ENCODE measurements around the gene FLNA.
A peak's percentile ranks its signal among the peaks of the same experiment; 100 is the strongest.

FLNA gene

GRCh38 chrX:154348646-154349358 is 25.6 kb downstream of the FLNA start:
- TF ChIP-seq ESRRG (CRISPR knock-in tag; IDR thresholded peaks at IDR 0.05) = no peak
- TF ChIP-seq ISL1 (CRISPR knock-in tag; IDR thresholded peaks at IDR 0.05) = no peak
- no peak for TF ChIP-seq PPARA (CRISPR knock-in tag; IDR thresholded peaks at IDR 0.05; ENCODE audit: borderline replicate concordance)
- ATAC-seq = no peak

GRCh38 chrX:154348114-154348531 is 26.3 kb downstream of the FLNA start:
- no peak for ATAC-seq

GRCh38 chrX:154343620-154344019 is 30.8 kb downstream of the FLNA start:
- ATAC-seq = peak; percentile 40

More at GRCh38 chrX:154348114-154348531, 26.3 kb downstream of the FLNA start:
- TF ChIP-seq PPARA (CRISPR knock-in tag; IDR thresholded peaks at IDR 0.05; ENCODE audit: borderline replicate concordance) = no peak
- no peak for TF ChIP-seq ZNF8 (CRISPR knock-in tag; IDR thresholded peaks at IDR 0.05)
- TF ChIP-seq ISL1 (CRISPR knock-in tag; IDR thresholded peaks at IDR 0.05) = no peak
- no peak for TF ChIP-seq ZFP3 (CRISPR knock-in tag; IDR thresholded peaks at IDR 0.05)
- TF ChIP-seq CREB5 (CRISPR knock-in tag; IDR thresholded peaks at IDR 0.05; ENCODE audit: low read depth) = no peak
- TF ChIP-seq CSRNP3 (CRISPR knock-in tag; IDR thresholded peaks at IDR 0.05) = no peak
- TF ChIP-seq TCF4 (CRISPR knock-in tag; IDR thresholded peaks at IDR 0.05; ENCODE audit: borderline replicate concordance) = no peak
- TF ChIP-seq ARNTL (CRISPR knock-in tag; IDR thresholded peaks at IDR 0.05; ENCODE audit: borderline replicate concordance, low read depth) = no peak
- TF ChIP-seq RARB (CRISPR knock-in tag; IDR thresholded peaks at IDR 0.05) = no peak
- no peak for TF ChIP-seq SNAI2 (CRISPR knock-in tag; IDR thresholded peaks at IDR 0.05)
- no peak for TF ChIP-seq CSDC2 (CRISPR knock-in tag; IDR thresholded peaks at IDR 0.05)
- no peak for TF ChIP-seq TOX (CRISPR knock-in tag; IDR thresholded peaks at IDR 0.05; ENCODE audit: borderline replicate concordance)
- TF ChIP-seq TSHZ2 (CRISPR knock-in tag; IDR thresholded peaks at IDR 0.05) = no peak
- no peak for TF ChIP-seq ESRRG (CRISPR knock-in tag; IDR thresholded peaks at IDR 0.05)
- TF ChIP-seq OSR1 (CRISPR knock-in tag; IDR thresholded peaks at IDR 0.05) = no peak
- TF ChIP-seq ZC3H10 (CRISPR knock-in tag; IDR thresholded peaks at IDR 0.05) = no peak

GRCh38 chrX:154343063-154343462 is 31.4 kb downstream of the FLNA start:
- ATAC-seq = peak; percentile 0; the same call in 2 of the 3 replicates

- ATAC-seq = peak; percentile 77
Measured at GRCh38 chrX:154341399-154342298, 32.8 kb downstream of the FLNA start.

- ATAC-seq = no peak
- TF ChIP-seq CSRNP3 (CRISPR knock-in tag; IDR thresholded peaks at IDR 0.05) = no peak
- no peak for TF ChIP-seq SNAI2 (CRISPR knock-in tag; IDR thresholded peaks at IDR 0.05)
- no peak for TF ChIP-seq TCF4 (CRISPR knock-in tag; IDR thresholded peaks at IDR 0.05; ENCODE audit: borderline replicate concordance)
- TF ChIP-seq ZFP30 (CRISPR knock-in tag; IDR thresholded peaks at IDR 0.05) = no peak
- no peak for TF ChIP-seq POU6F1 (CRISPR knock-in tag; IDR thresholded peaks at IDR 0.05; ENCODE audit: borderline replicate concordance, low read depth)
- TF ChIP-seq TSHZ2 (CRISPR knock-in tag; IDR thresholded peaks at IDR 0.05) = no peak
- TF ChIP-seq ZNF70 (CRISPR knock-in tag; IDR thresholded peaks at IDR 0.05) = no peak
- TF ChIP-seq CSDC2 (CRISPR knock-in tag; IDR thresholded peaks at IDR 0.05) = no peak
Measured at GRCh38 chrX:154334496-154334895, 39.9 kb downstream of the FLNA start.
